Upper lobe of left lung (tissue), 4 donors: ENCODE data around the gene RGS7BP.

Experiments used
- POLR2A ChIP-seq, 4 donors: fragments of 450-650 bp; IDR thresholded peaks; one replicate each; pipeline ENCODE4 v1.5.1; 2016 to 2017; ENCODE audit warnings: antibody characterized with exemption in 4 of 4, mild to moderate bottlenecking in 2 of 4
- POLR2AphosphoS5 ChIP-seq, 2 donors: sonication (generic); formaldehyde crosslinking; IDR thresholded peaks; one replicate each; pipeline ENCODE4 v1.5.1; 2017; ENCODE audit warnings: antibody characterized with exemption in 2 of 2
- TF ChIP-seq, protein P1 (sequence below), 6 experiments: fragments of 450-650 bp in 4 of 6; fragments of 200-600 bp in 2 of 6; sonication (generic) in 2 of 6; IDR thresholded peaks; one replicate each; pipeline ENCODE4 v1.5.1; 2016 to 2019; ENCODE audit warnings: antibody characterized with exemption in 6 of 6

DNA sequence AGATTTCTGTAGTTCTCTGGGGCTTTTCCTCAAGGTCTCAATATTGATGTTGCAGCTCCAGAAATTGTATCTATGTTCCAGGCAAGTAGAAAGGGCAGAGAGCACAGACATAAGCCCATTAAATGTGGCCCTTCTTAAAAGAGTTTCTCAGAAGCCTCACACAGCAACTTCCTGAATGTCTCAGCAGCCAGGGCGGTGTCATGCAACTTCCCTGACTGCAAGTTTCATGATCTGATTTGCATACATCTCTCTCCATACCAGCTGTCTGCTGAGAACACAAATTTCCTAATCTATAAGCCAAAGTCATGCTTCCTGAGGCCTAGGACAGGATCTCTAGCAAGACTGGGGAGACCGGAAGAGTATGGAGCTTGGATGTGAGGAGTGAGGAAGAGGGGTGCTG, 13.0 kb downstream of the RGS7BP start:
- TF ChIP-seq, protein P1, sequence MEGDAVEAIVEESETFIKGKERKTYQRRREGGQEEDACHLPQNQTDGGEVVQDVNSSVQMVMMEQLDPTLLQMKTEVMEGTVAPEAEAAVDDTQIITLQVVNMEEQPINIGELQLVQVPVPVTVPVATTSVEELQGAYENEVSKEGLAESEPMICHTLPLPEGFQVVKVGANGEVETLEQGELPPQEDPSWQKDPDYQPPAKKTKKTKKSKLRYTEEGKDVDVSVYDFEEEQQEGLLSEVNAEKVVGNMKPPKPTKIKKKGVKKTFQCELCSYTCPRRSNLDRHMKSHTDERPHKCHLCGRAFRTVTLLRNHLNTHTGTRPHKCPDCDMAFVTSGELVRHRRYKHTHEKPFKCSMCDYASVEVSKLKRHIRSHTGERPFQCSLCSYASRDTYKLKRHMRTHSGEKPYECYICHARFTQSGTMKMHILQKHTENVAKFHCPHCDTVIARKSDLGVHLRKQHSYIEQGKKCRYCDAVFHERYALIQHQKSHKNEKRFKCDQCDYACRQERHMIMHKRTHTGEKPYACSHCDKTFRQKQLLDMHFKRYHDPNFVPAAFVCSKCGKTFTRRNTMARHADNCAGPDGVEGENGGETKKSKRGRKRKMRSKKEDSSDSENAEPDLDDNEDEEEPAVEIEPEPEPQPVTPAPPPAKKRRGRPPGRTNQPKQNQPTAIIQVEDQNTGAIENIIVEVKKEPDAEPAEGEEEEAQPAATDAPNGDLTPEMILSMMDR (IDR thresholded peaks at IDR 0.05) = no peak
- TF ChIP-seq POLR2A (IDR thresholded peaks at IDR 0.05) (no peak), POLR2AphosphoS5 (IDR thresholded peaks at IDR 0.05) (no peak)
